Ovary (tissue), 9 donors: ENCODE data around the gene RSKR. TPM values are rescaled to one million over a fixed set of nuclear protein-coding genes. Genes with fewer than 3 reads are reported as not detected.

Experiments
- DNase-seq, 5 donors: peaks; one replicate each; pipeline ENCODE4 v3.0.0-alpha.2; 2019 to 2020
- H3K27ac ChIP-seq, 2 donors: fragments of 200-600 bp; one replicate each; pipeline versions ENCODE4 v1.5.1 to v1.8.0; 2019 to 2022
- H3K27me3 ChIP-seq: fragments of 200-600 bp; one replicate; pipeline ENCODE4 v1.8.0; 2022
- H3K36me3 ChIP-seq: fragments of 200-600 bp; sonication (generic); one replicate; pipeline ENCODE4 v1.5.1; 2019
- H3K4me1 ChIP-seq: one replicate; pipeline ENCODE4 v1.8.1; 2013; ENCODE audit warnings: mild to moderate bottlenecking, moderate library complexity; ENCODE audit not compliant: insufficient read depth
- H3K4me3 ChIP-seq: fragments of 200-600 bp; sonication (generic); one replicate; pipeline ENCODE4 v1.5.1; 2017
- H3K9me3 ChIP-seq, 2 donors: fragments of 200-600 bp in 1 of 2; sonication (generic) in 1 of 2; one replicate each; pipeline versions ENCODE4 v1.5.1 to v1.8.1; 2013 to 2019; ENCODE audit warnings: mild to moderate bottlenecking in 1 of 2, moderate library complexity in 1 of 2
- CTCF ChIP-seq, 3 donors: fragments of 450-650 bp in 2 of 3; fragments of 200-600 bp in 1 of 3; IDR thresholded peaks; one replicate each; pipeline versions ENCODE4 v1.5.1 to v1.8.0; 2016 to 2022; ENCODE audit warnings: antibody characterized with exemption in 3 of 3, mild to moderate bottlenecking in 1 of 3
- EP300 ChIP-seq: sonication (generic); formaldehyde crosslinking; IDR thresholded peaks from one replicate; pipeline ENCODE4 v1.6.1; 2017; ENCODE audit warnings: antibody characterized with exemption
- POLR2A ChIP-seq: fragments of 450-650 bp; IDR thresholded peaks from one replicate; pipeline ENCODE4 v1.6.1; 2017; ENCODE audit warnings: antibody characterized with exemption, mild to moderate bottlenecking, moderate library complexity
- WGBS, 3 donors: extraction: QIAGEN DNeasy Blood & Tissue Kit in 1 of 3; methylation state at CpG; one replicate each; pipeline versions ENCODE4 v1.1.5 to v1.1.7; 2013 to 2017; 5-methylcytosine and 5-hydroxymethylcytosine counted together
- intact Hi-C, 4 donors: fragments of 100-400 bp; cut with DNase I; formaldehyde crosslinking; loops; one replicate each; pipeline versions ENCODE4 v1.11.0 to v1.15.1; 2022 to 2023
- polyA plus RNA-seq, 2 donors: library from polyadenylated mRNA; stranded (reverse); fragments of 200-250 nt in 1 of 2; fragments of 350-450 nt in 1 of 2; fragmentation: Illumina TruSeq in 1 of 2; extraction: RNeasy Lipid Tissue Mini Kit (QIAGEN cat#74804) in 1 of 2; gene quantifications; one replicate each; pipeline ENCODE4 v1.2.3, GENCODE V29; 2013 to 2014
- total RNA-seq, 7 donors: library from RNA; depleted of rRNA in 2 of 7; stranded (reverse); fragments of >200 nt in 2 of 7; fragmentation: NEBNext Ultra II Directional in 3 of 7; extraction: Animal tissue kit (Norgen Biotek cat#: 25700) in 3 of 7; gene quantifications; one replicate each; pipeline versions ENCODE4 v1.1.0 to v1.2.4, GENCODE V29; 2016 to 2023
- donor health status: DM: no; HTN: no; CAD: no; lungs with moderate emphysema.
- donor health status: DM: no; HTN: no; CAD: no.
- donor health status: Bipolar disorder and iron deficiency.
- donor health status: DM: yes; HTN: yes; CAD: no.
- donor health status: DM: no; HTN: no; CAD: no.
- donor health status: DM: yes; HTN: yes; CAD: no.

Gene RSKR
- total and polyA plus RNA-seq, 9 donors, result 3.6 to 16.2 (median 7.9) TPM

- Histone ChIP-seq H3K27ac (no peak overlapping the region), H3K36me3 (no peaks in the 10 kb centered on the region), H3K9me3 (no peaks in the 10 kb centered on the region), H3K4me1 (peaks cover 7% of the 10 kb centered on the region), H3K4me3 (no peak overlapping the region), H3K27me3 (no peaks in the 10 kb centered on the region)
- intact Hi-C loops, result no loop called here
- TF ChIP-seq EP300, result no peak
- TF ChIP-seq CTCF (IDR thresholded peaks at IDR 0.05), result no peak
- TF ChIP-seq POLR2A, result no peak
- no peak for DNase-seq
- 92 to 96% (median 95%) methylated on average over 6 of the region's 6 CpGs for WGBS, 3 donors
These were observed 40.0 kb downstream of the RSKR start for GRCh38 chr17:28573966-28574480.

- Histone ChIP-seq H3K36me3 (no peaks in the 10 kb centered on the region), H3K4me1 (peaks cover 7% of the 10 kb centered on the region), H3K9me3 (no peaks in the 10 kb centered on the region), H3K27me3 (no peaks in the 10 kb centered on the region), H3K27ac (no peak overlapping the region), H3K4me3 (no peak overlapping the region)
- no peak for TF ChIP-seq CTCF (IDR thresholded peaks at IDR 0.05)
- TF ChIP-seq POLR2A, result no peak
- DNase-seq, result no peak
- intact Hi-C loops, result no loop called here
- 92 to 98% (median 95%) methylated on average over 9 of the region's 9 CpGs for WGBS, 3 donors
These were observed 40.5 kb downstream of the RSKR start for GRCh38 chr17:28573521-28573920.

- Histone ChIP-seq H3K9me3 (no peaks in the 10 kb centered on the region), H3K36me3 (no peaks in the 10 kb centered on the region), H3K4me1 (peaks cover 7% of the 10 kb centered on the region), H3K27me3 (no peaks in the 10 kb centered on the region), H3K4me3 (no peak overlapping the region), H3K27ac (no peak overlapping the region)
- intact Hi-C loops, result no loop called here
- no peak for TF ChIP-seq CTCF (IDR thresholded peaks at IDR 0.05)
- TF ChIP-seq POLR2A, result no peak
- TF ChIP-seq EP300, result no peak
- no peak for DNase-seq
These were observed 41.0 kb downstream of the RSKR start for GRCh38 chr17:28573040-28573380.

- peak overlapping the region; percentile 82 for H3K4me3 ChIP-seq
- H3K27me3 ChIP-seq, result no peaks in the 10 kb centered on the region
- no peaks in the 10 kb centered on the region for H3K36me3 ChIP-seq
- WGBS, 3 donors, result 68 to 82% (median 75%) methylated on average over 5 of the region's 5 CpGs
- H3K27ac ChIP-seq, result peak overlapping the region in 1 of 2 donors; percentile 63
- H3K4me1 ChIP-seq, result peaks cover 7% of the 10 kb centered on the region
- peak in 1 of 5 donors; percentile 35 for DNase-seq
- intact Hi-C loops, result no loop called here
- TF ChIP-seq CTCF (IDR thresholded peaks at IDR 0.05), result no peak
- no peak for TF ChIP-seq EP300
- no peak for TF ChIP-seq POLR2A
- H3K9me3 ChIP-seq, result no peaks in the 10 kb centered on the region
These were observed 41.5 kb downstream of the RSKR start for GRCh38 chr17:28572259-28573039.
